Frontal cortex (tissue), 4 donors: Measurements from ENCODE around the gene DRD4. TPM values are rescaled to one million over a fixed set of nuclear protein-coding genes. Genes with fewer than 3 reads are reported as not detected.

ENCODE experiments used
- DNase-seq, 2 donors: peaks; one replicate each; pipeline ENCODE4 v3.0.0; 2012; ENCODE audit warnings: low spot score in 2 of 2
- FAIRE-seq: peaks from 2 replicates; lab custom pipeline; 2012; peaks lifted over from hg19 to GRCh38; lab: Jason Lieb, UNC
- total RNA-seq: library from RNA; depleted of rRNA; stranded (reverse); fragments of >200 nt; gene quantifications from one replicate; pipeline ENCODE4 v1.2.3, GENCODE V29; 2014
- donor health status: control.
- donor health status: control.
- donor health status: control.

The DRD4 gene
- total RNA-seq, 1 donor from 2014 or later, result not detected

DNA sequence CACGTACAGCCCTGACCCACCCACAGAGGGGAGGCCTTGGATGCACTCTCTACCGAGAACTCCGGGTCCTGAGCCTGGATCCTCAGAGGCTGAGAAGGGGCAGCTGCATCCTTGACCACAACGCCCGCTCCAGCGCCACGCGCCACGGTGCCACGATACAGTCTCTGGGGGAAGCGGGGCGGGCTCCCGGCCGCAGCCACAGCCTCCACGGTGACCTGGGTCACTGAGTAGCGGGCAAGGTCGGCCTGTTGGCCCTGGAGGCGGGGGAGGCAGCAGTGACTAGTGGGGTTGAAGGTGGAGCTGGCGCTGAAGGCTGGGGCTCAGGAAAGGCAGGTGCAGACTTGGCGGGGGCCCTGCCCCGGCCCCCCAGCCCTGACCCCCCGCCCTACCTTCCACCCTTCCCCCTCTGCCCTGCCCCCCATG is 17.4 kb upstream of the DRD4 start:
- FAIRE-seq (no peak), DNase-seq (no peak)

DNA sequence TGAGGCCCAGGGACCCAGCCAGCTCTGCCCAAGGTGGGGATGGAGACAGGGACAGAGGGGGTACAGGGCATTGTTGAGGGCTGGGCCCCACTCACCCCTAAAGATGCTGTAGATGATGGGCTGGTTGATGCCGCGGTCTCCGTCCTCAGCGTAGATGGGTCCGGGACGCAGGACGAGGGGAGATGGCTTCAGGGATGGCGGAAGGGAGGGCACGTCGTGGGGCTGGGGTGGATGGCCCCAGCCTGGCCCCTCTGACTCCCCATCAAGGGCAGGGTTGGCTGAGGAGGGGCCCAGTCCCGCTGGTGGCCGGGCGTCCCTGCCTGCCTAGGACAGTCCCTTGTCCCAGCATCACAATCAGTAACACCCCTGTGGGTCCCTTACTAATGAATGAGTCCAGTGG is 16.9 kb upstream of the DRD4 start:
- DNase-seq (no peak), FAIRE-seq (no peak)

DNA sequence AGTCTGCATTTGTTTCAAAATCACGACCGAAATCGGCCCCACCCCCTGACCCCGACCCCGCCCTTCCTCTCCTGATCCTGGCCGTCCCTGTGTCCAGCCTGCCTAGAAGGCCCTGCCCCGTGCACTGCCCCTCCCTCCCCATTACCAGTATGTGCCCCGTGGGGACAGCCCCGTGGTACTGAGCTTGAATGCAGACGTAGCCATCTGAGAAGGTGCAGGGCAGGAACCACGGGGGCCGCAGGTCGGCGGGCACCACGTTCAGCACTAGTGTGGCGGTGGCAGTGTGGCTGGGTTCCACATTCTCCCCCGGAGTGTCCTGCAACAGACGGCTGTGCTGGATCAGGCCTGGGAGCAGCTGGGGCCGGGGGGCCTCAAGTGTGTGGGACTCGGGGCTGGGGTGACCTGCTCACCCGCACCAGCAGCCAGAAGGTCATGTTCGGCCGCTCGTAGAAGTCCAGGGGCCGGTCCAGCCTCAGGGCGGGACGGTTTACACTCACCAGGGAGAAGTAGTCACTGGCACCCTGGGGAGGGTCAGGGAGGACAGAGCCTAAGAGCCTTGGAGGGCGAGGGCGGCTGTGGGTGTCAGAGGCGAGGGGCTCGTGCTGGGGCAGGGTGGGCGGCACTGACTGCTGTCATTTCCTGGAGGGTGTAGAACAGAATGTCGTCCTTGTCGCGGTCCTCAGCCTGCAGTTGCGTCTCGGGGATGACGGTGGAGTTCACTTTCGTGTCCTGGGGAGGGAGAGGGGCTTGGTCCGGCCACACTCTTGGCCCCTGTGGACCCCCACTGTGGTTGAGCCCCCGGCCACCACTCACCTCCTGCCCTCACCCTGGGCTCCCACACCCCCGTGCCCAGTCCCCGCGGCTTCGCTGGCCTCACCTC is 15.9 kb upstream of the DRD4 start:
- DNase-seq (no peak), FAIRE-seq (no peak)

DNA sequence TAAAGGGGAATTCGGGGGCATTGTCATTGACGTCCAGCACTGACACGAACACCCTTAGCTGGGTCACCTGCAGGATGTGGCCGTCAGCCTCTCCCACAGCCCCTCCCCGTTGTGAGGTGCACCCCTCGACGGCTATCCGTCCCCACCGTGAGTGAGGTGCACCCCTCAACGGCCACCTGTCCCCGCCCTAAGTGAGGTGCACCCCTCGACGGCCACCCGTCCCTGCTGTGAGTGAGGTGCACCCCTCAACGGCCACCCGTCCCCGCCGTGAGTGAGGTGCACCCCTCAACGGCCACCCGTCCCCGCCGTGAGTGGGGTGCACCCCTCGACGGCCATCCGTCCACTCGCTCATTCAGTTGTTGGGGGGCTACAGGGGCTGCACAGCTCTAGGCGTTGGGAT is 15.2 kb upstream of the DRD4 start:
- DNase-seq (no peak), FAIRE-seq (no peak)

DNA sequence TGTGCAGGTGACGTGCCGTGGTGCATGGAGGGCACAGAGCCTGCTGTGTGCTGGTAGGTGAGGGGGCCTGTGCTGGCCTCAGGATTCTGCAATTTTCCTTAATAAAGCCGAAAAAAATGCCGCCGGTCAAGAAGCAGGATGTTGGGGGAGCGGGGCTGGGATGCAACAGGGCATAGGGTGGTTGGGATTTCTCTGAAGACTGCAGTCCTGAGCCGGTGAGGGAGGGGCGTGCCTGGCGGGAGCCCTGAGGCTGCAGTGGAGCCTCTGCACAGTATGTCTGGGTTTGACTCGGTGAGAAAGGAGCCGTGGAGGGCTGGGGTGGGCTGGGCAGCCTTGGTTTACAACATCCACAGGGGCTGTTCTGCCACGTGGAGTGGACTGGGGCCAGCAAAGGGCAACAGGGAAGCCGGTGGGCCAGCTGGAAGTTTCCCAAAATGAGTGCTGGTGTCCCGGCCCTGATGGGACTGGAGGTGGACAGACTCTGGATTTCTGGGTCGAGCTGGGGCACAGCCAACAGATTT is 13.7 kb upstream of the DRD4 start:
- DNase-seq, result no peak
- no peak for FAIRE-seq

DNA sequence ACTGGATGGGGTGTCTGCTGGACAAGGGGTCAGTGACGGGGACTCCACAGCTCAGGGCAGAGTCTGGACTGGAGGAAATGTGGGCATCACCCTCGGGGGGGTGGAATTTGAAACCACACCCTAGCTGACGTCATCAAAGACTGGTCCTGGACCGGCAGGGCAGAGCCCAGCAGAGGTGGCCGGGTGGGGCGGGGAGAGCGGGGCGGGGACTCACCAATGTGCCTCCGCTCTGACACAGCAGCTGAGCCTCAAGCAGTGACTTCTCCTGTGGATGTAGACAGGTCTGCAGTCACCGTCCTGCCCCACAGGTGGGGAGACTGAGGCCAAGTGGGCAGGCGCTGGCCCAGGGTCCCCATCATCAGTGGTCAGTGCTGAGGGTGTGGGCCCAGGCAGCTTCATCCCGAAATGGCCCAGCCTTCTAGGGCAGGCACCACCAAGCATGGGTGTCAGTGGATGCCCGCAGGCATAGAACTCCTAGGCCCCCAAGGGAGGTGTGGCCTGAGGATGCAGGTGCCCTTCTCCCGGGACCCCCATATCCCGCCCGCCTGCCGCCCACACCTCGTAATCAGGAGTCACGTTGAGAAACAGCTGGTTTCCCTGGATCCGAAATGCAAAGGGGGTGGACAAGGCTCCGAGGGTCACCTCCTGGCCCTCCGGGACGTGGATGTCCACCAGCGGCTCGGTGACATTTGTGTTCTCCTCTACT is 12.9 kb upstream of the DRD4 start:
- DNase-seq, result no peak
- no peak for FAIRE-seq

DNA sequence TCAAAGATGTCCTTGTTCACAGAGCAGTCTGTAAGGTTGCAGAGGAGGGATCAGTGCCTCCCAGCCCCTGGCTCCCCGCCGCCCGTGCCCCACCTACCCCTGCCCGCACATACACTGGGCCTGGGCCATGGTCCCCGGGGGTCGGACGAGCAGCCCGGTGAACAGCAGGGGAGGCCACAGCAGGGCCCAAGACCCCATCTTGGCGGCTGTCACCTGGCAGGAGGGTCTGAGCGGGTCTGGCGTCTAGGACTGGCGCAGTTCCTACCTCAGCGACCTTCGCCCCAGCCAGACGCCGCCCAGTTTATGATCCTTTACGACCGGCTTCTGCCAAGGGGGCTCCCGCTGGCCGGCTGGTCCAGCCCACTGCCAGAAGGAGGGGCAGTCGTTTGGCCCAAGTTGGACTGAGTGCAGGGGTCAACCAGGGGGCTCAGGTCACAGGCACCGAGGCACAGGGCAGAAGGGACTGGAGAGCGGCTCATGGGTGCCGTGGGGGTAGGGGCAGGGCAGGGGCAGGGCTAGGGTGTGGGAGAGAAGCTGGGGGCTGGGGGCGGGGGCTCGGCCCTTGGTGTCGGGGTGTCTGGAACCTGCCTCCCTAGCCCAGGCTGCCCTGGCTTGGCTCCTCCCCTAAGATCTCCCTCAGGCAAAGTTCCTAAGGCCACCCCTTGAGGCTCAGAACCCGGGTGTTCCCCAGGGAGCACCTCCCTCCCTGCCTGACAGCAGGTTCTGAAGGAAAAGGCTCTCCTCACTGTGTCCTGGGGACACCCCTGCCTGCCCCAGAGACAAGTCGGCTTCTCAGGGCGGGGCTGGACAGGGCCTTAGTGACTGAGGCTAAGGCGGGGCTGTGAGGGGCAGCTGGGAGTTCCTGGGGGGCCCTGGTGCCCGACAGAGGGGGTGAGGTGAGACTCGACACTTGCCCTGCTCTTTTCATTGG is 12.1 kb upstream of the DRD4 start, which contains the start of gene CDHR5:
CDHR5 (minus strand) TSS at position 251 of the 931 bp plus-strand sequence; CDS start at position 198, 53 bp downstream.
- FAIRE-seq (no peak), DNase-seq (no peak)

DNA sequence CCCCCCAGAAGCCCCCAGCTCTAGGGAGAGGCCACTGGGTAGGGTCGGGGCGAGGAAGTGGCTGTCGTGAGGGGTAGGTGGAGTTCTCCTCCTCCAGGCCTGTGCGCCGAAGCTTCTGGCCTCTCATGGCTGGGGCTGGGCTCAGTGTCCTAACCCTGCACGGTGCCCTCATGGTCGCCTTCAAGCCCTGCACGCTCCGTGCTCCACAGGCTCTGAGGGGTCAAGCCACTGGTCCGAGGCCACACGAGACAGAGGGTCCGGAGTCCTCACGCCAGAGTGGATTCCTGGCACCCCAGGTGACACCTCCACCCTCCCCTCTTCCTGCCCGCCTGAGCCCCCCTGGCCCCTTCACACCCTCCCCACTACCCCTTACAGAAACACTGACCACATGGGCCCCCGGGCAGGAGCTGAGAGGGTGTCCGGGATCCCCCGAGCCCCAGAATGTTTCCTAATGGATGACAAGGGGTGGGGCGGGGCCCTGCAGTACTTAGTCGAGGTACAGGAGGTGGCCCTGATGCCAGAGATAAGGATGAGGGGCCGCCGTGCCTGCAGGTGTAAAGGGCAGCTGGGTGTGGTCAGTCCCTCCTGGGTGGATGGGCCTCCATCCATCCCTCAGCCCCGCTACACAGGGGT is 11.3 kb upstream of the DRD4 start:
- no peak for FAIRE-seq
- DNase-seq, result no peak

DNA sequence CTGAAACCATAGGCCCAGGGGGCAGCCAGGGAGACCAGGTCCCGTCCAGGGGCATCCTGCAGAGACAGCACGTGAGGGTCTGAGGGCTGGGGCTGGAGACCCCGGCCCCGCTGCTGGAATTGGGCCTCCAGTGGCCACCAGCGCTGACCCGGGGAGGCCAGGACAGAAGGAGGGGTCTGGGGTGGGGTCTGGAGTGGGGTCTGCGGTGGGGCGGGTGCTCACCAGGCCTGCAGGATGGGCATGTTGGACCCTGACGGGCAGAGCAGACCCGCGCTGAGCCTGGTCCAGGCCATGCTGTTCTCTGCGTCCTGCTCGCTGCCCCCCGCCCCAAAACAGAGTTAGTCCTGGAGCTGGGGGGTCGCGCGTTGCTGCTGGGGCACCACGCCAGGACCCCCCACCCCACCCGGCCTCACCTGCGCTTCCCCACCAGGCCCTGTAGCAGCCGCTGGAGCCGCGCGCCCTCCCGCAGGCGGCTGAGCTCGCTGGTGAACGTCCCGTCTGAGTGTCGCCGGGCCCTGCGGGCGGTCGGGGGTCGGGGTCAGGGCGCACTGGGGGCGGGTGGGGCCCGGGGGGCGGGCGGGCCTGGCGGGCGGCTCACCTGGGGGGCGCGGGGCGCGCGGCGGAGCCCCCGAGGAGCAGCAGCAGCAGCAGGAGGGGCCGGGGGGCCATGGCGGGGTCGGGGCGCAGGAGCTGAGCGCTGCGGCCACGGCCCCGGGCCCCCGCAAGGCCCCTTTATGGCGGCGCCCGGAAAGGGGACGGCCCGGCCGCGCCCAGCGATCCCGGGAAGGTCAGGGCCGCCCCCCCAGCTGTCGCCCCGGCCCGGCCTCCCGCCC is 10.4 kb upstream of the DRD4 start, which contains the start of gene SCT:
SCT (minus strand) TSS at position 707 of the 833 bp plus-strand sequence; CDS start at position 669, 38 bp downstream.
- DNase-seq (no peak), FAIRE-seq (no peak)

DNA sequence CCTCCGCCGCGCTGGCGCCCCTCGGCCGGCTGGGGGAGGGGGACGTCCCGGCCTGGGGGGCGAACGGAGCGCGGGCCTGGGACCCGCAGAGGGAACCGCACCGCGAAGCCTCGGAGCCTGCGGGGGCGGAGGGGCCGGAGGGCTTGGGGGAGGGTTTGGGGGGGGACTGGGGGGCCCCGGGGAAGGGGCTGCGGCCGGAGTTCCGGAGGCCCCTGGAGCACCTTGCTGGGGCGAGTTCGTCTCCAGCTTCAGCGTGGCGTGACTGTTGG is 9.8 kb upstream of the DRD4 start:
- DNase-seq, result no peak
- no peak for FAIRE-seq

DNA sequence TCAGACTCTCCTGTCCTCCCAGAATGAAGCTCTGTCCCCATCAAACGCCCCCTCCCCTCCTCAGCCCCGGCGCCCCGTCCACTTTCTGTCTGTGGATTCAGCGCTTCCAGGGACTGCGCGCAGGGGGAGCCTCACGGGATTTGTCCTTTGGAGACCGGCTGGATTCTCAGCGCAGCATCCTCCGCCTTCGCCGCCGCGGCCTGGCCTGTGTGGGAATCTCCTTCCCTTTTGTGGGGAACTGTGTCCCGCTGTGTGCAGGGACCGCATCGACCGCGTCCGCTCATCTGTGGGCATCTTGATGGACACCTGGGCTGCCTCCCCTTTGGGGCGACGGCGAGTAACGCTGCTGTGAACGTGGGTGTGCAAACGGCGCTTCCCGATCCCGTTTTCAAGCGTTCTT is 9.0 kb upstream of the DRD4 start:
- DNase-seq (no peak), FAIRE-seq (no peak)

DNA sequence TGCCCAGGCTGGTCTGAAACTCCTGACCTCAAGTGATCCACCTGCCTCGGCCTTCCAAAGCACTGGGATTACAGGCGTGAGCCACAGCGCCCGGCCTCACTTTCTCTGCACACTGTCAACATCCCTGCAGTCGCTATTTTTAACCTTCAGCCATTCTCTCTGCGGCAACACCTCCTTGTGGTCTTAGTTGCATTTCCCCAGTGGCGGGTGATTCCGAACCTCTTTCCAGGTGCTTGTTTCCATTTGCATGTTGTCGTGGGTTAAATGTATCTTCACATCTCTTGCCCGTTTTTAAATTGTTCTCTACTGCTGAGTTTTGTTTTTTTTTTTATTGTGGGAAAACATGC is 7.9 kb upstream of the DRD4 start:
- FAIRE-seq, result no peak
- DNase-seq, result no peak

DNA sequence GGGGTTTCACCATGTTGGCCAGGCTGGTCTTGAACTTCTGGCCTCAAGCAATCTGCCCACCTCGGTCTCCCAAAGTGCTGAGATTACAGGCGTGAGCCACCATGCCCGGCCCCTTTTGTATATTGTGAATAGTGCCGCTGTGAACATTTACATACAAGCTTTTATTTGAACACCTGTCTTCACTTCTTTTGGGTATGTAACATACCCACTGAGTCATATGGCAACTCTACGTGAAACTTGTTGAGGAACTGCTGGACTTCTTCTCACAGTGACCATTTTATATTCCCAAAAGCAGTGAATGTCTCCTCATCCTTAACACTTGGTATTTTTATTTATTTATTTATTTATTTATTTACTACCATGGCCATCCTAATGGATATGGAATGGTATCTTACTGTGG is 6.2 kb upstream of the DRD4 start:
- DNase-seq, result no peak
- no peak for FAIRE-seq

DNA sequence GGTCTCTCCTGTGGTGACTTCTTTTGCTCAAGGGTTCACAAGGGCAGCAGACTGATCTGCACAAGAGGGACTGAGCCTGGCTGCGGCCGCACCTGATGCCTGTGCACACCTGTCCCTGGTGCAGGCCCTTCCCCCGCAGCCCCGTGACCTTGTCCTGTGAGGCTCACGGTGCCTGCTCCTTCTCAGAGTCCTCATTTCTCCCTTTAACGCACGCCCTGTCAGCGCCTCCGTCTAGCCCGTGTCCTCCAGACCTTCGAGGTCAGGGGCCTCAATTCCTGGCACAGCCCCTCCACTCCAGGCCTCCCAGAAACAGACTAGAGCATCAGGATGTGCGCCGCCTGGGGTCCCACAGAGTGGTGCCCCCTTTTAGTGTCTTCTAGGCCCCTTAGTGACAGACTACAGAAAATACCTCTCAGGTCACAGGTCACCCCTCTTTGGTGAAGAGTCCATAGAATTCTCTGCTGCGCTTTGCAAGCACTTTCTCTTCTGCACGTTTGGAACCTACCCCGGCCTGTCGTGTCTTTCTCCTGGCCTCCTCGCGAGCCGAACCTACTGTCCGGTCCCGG is 1.0 kb upstream of the DRD4 start:
- no peak for DNase-seq
- no peak for FAIRE-seq

DNA sequence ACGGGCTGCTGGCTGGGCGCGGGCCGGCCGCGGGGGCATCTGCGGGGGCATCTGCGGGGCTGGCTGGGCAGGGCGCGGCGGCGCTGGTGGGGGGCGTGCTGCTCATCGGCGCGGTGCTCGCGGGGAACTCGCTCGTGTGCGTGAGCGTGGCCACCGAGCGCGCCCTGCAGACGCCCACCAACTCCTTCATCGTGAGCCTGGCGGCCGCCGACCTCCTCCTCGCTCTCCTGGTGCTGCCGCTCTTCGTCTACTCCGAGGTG is 194 bp downstream of the DRD4 start:
- no peak for FAIRE-seq
- DNase-seq, result no peak

DNA sequence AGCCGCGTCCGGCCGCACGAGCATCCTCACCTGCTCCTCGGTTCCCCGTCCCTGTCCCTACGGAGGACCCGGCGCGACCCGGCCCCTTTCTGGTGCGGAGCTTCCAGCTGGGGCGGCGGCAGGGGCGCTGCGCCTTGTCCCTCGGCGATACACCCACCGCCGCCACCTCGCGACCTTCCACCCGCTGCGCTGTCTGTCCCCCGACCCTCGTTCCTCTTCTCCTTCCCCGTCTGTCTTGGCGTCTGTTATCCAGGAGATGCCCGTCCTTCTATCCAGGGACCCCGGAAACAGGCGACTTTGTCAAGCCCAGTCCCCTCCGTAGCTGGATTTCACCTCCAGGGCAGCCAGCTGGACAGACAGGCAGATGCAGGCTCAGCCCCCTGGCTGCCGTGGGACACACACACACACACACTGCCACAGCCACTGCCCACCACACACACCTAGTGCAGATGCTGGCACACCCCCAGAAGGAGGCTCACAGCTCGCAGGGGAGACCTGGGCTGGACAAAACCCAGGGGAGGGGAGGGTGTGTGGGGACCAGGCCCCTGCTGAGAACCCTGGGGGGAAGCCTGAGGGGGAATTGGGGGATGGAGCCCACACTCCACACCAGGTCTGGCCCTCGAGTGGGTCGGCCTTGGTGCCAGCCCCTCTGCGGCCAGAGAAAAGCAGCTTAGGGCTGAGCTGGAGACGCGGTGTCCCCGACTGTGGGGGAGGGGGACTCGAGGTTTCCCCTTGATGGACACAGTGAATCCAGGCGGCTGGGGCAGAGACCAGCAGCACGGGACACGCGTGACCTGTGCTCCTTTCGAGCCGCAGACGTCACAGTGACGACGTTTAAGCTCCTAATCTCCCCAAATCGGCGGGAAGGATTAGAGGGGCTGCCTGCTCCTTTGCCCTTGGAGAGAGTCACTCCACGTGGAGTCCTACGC is 788 bp downstream of the DRD4 start:
- no peak for FAIRE-seq
- DNase-seq, result no peak

DNA sequence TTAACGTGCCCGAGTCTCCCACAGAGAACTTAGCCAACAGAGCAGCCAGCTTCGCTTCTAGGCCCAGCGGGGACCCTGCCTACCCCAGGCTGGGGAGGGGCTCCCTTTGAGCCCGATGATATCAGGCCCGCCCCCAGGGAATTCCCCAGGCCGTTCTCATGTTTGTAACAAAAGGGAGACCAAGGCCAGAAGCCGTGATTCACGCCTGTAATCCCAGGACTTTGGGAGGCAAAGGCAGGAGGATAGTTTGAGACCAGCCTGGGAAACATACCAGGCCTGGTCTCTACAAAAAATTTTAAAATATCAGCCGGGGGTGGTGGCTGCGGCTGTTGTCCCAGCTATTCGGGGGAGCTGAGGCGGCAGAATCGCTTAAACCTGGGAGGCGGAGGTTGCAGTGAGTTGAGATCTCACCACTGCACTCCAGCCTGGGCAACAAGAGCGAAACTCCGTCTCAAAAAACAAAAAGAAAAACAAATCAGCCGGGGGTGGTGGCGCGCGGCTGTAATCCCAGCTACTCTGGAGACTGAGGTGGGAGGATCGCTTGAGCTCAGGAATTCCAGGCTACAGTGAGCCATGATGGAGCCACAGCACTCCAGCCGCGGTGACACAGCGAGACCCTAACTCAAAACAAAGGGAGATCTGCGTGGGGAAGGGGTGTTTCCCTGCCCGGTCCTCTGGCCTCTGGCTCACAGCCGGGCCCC is 1.7 kb downstream of the DRD4 start:
- DNase-seq, result no peak

More for the DNA sequence above, 1.7 kb downstream of the DRD4 start:
- FAIRE-seq, result no peak
